Neural progenitor cell (in vitro differentiated cells): Measurements from ENCODE around the gene CDC14A. TPM values are rescaled to one million over a fixed set of nuclear protein-coding genes. Genes with fewer than 3 reads are reported as not detected.
"Not testable (repeated sequence)": the region's sequence is repeated elsewhere in the genome, so short reads cannot be mapped to it uniquely, and the experiment has no call there.

Experiments used
- DNase-seq: peaks from one replicate; pipeline ENCODE4 v3.0.0-alpha.2; 2016; ENCODE audit warnings: low spot score
- H2AFZ ChIP-seq: fragments of 200-600 bp; sonication (generic); replicated peaks from 2 replicates; pipeline ENCODE4 v1.6.1; 2016; ENCODE audit warnings: antibody characterized with exemption
- H3F3A ChIP-seq: fragments of 200-600 bp; sonication (generic); 2 replicates; pipeline ENCODE4 v1.6.1; 2016; ENCODE audit warnings: antibody characterized with exemption, low read depth
- H3K27ac ChIP-seq: fragments of 200-600 bp; sonication (generic); 2 replicates; pipeline ENCODE4 v1.5.1; 2016; ENCODE audit warnings: mild to moderate bottlenecking
- H3K27me3 ChIP-seq: fragments of 200-600 bp; sonication (generic); 2 replicates; pipeline ENCODE4 v1.6.1; 2016; ENCODE audit warnings: mild to moderate bottlenecking, moderate library complexity
- H3K36me3 ChIP-seq: fragments of 200-600 bp; sonication (generic); 2 replicates; pipeline ENCODE4 v1.5.1; 2016
- H3K4me1 ChIP-seq: fragments of 200-600 bp; sonication (generic); 2 replicates; pipeline ENCODE4 v1.6.1; 2016; ENCODE audit warnings: mixed run types
- H3K4me2 ChIP-seq: fragments of 200-600 bp; sonication (generic); 2 replicates; pipeline ENCODE4 v1.6.1; 2016
- H3K4me3 ChIP-seq: fragments of 200-600 bp; sonication (generic); 2 replicates; pipeline ENCODE4 v1.5.1; 2016
- H3K79me2 ChIP-seq: fragments of 200-600 bp; sonication (generic); 2 replicates; pipeline ENCODE4 v1.6.1; 2016; ENCODE audit warnings: low read depth
- H3K9ac ChIP-seq: fragments of 200-600 bp; sonication (generic); 2 replicates; pipeline ENCODE4 v1.6.1; 2016
- H3K9me3 ChIP-seq: fragments of 200-600 bp; sonication (generic); 2 replicates; pipeline ENCODE4 v1.5.1; 2016; ENCODE audit warnings: low read depth
- H4K20me1 ChIP-seq: fragments of 200-600 bp; sonication (generic); 2 replicates; pipeline ENCODE4 v1.6.1; 2016; ENCODE audit warnings: low read depth
- H3K27ac Mint-ChIP-seq: 3 replicates; pipeline ENCODE4 v1.8.0; 2021; ENCODE audit warnings: mixed read lengths
- H3K27me3 Mint-ChIP-seq: 2 replicates; pipeline ENCODE4 v1.8.0; 2022; ENCODE audit warnings: low read depth, mild to moderate bottlenecking, inconsistent platforms, moderate library complexity, mixed read lengths; ENCODE audit not compliant: insufficient read depth
- H3K36me3 Mint-ChIP-seq: 3 replicates; pipeline ENCODE4 v1.8.0; 2021; ENCODE audit warnings: mixed read lengths
- H3K4me1 Mint-ChIP-seq: 3 replicates; pipeline ENCODE4 v1.8.0; 2021; ENCODE audit warnings: mixed read lengths
- H3K4me3 Mint-ChIP-seq: 3 replicates; pipeline ENCODE4 v1.8.0; 2021; ENCODE audit warnings: mild to moderate bottlenecking, moderate library complexity, mixed read lengths
- H3K9me3 Mint-ChIP-seq: 3 replicates; pipeline ENCODE4 v1.8.0; 2020; ENCODE audit warnings: mixed read lengths
- CTCF ChIP-seq: fragments of 200-600 bp; sonication (generic); IDR thresholded peaks from 2 replicates; pipeline ENCODE4 v1.5.1; 2017; ENCODE audit warnings: antibody characterized with exemption, mild to moderate bottlenecking
- EZH2 ChIP-seq: fragments of 200-600 bp; sonication (generic); IDR thresholded peaks from 2 replicates; pipeline ENCODE4 v1.6.1; 2017; ENCODE audit warnings: antibody characterized with exemption, mild to moderate bottlenecking, moderate library complexity
- EZH2phosphoT487 ChIP-seq: fragments of 200-600 bp; sonication (generic); IDR thresholded peaks from 2 replicates; pipeline ENCODE4 v1.6.1; 2017; ENCODE audit warnings: antibody characterized with exemption
- total RNA-seq: library from RNA; depleted of rRNA; stranded (reverse); fragments of >200 nt; gene quantifications from 2 replicates; pipeline ENCODE4 v1.2.3, GENCODE V29; 2015; ENCODE audit warnings: low replicate concordance

Gene CDC14A
- total RNA-seq, 1 donor from 2014 or later = 37.0 TPM

- peaks cover 16% of the 10 kb centered on the region for H3K9me3 Mint-ChIP-seq
- H3K27ac ChIP-seq = no peak overlapping the region
- no peaks in the 10 kb centered on the region for H3K27me3 ChIP-seq
- H3K27ac Mint-ChIP-seq = no peak overlapping the region
- H3K9ac ChIP-seq = no peak overlapping the region
- no peak overlapping the region for H3K4me3 ChIP-seq
- TF ChIP-seq EZH2 = no peak
- TF ChIP-seq CTCF = no peak
- no peak for TF ChIP-seq EZH2phosphoT487
- peaks cover 99% of the 10 kb centered on the region for H3K79me2 ChIP-seq
- no peak overlapping the region for H3K4me3 Mint-ChIP-seq
- no peak overlapping the region for H2AFZ ChIP-seq
- no peak for DNase-seq
- no peaks in the 10 kb centered on the region for H3K36me3 ChIP-seq
- peaks cover 46% of the 10 kb centered on the region for H3K36me3 Mint-ChIP-seq
- no peaks in the 10 kb centered on the region for H3K9me3 ChIP-seq
- H4K20me1 ChIP-seq = peaks cover 19% of the 10 kb centered on the region
- H3K4me1 ChIP-seq = peaks cover 30% of the 10 kb centered on the region
- no peak overlapping the region for H3K4me2 ChIP-seq
- H3F3A ChIP-seq = peaks cover 23% of the 10 kb centered on the region
- H3K27me3 Mint-ChIP-seq = no peaks in the 10 kb centered on the region
- H3K4me1 Mint-ChIP-seq = peaks cover 22% of the 10 kb centered on the region
These were observed 13.9 kb downstream of the CDC14A start for GRCh38 chr1:100366209-100366525.

GRCh38 chr1:100369339-100369738 is 17.0 kb downstream of the CDC14A start:
- not testable (repeated sequence) for H3F3A ChIP-seq, H3K4me3 Mint-ChIP-seq, H3K9ac ChIP-seq, H3K27ac Mint-ChIP-seq, H3K27me3 Mint-ChIP-seq, H2AFZ ChIP-seq, H3K27ac ChIP-seq, H4K20me1 ChIP-seq, DNase-seq, H3K4me1 ChIP-seq, H3K36me3 ChIP-seq, H3K4me2 ChIP-seq, H3K9me3 ChIP-seq, H3K4me1 Mint-ChIP-seq, H3K27me3 ChIP-seq, H3K4me3 ChIP-seq
- H3K9me3 Mint-ChIP-seq = peaks cover 21% of the 10 kb centered on the region
- H3K79me2 ChIP-seq = peaks cover 99% of the 10 kb centered on the region
- H3K36me3 Mint-ChIP-seq = peaks cover 56% of the 10 kb centered on the region

DNA sequence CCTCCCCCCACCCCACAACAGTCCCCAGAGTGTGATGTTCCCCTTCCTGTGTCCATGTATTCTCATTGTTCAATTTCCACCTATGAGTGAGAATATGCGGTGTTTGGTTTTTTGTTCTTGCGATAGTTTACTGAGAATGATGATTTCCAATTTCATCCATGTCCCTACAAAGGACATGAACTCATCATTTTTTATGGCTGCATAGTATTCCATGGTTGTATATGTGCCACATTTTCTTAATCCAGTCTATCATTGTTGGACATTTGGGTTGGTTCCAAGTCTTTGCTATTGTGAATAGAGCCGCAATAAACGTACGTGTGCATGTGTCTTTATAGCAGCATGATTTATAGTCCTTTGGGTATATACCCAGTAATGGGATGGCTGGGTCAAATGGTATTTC is 21.6 kb downstream of the CDC14A start:
- H3F3A ChIP-seq, H2AFZ ChIP-seq, H3K27ac ChIP-seq, H3K27ac Mint-ChIP-seq, DNase-seq, H3K4me1 Mint-ChIP-seq, H3K27me3 Mint-ChIP-seq, H3K9me3 ChIP-seq, H3K27me3 ChIP-seq, H3K9ac ChIP-seq, H3K4me2 ChIP-seq, H3K4me3 ChIP-seq, H3K4me3 Mint-ChIP-seq, H3K4me1 ChIP-seq, H3K36me3 ChIP-seq: not testable (repeated sequence)
- H3K9me3 Mint-ChIP-seq = peaks cover 23% of the 10 kb centered on the region
- H3K36me3 Mint-ChIP-seq = peaks cover 35% of the 10 kb centered on the region
- H4K20me1 ChIP-seq = peaks cover 17% of the 10 kb centered on the region
- H3K79me2 ChIP-seq = peaks cover 95% of the 10 kb centered on the region

DNA sequence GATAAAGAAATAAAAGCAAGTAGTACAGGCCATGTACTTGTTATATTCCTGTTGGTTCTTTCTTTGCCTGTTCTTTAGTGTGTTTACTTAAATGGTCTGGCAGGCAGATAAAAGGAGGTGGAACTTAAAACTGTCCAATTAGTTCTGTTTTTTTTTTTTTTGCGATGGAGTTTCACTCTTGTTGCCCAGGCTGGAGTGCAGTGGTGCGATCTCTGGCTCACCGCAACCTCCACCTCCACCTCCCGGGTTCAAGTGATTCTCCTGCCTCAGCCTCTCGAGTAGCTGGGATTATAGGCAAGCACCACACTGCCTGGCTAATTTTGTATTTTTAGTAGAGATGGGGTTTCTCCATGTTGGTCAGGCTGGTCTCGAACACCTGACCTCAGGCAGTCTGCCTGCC is 24.6 kb downstream of the CDC14A start:
- H3K9me3 ChIP-seq, H3K4me1 Mint-ChIP-seq, H3K4me3 Mint-ChIP-seq, H3K4me1 ChIP-seq, H3K9me3 Mint-ChIP-seq, H3K9ac ChIP-seq, H3K4me3 ChIP-seq, H3K27ac ChIP-seq, H3F3A ChIP-seq, H3K27me3 ChIP-seq, H3K27ac Mint-ChIP-seq, H3K27me3 Mint-ChIP-seq, H2AFZ ChIP-seq, H3K36me3 ChIP-seq, H3K4me2 ChIP-seq, DNase-seq: not testable (repeated sequence)
- peaks cover 22% of the 10 kb centered on the region for H3K36me3 Mint-ChIP-seq
- peaks cover 43% of the 10 kb centered on the region for H4K20me1 ChIP-seq
- H3K79me2 ChIP-seq = peaks cover 73% of the 10 kb centered on the region

DNA sequence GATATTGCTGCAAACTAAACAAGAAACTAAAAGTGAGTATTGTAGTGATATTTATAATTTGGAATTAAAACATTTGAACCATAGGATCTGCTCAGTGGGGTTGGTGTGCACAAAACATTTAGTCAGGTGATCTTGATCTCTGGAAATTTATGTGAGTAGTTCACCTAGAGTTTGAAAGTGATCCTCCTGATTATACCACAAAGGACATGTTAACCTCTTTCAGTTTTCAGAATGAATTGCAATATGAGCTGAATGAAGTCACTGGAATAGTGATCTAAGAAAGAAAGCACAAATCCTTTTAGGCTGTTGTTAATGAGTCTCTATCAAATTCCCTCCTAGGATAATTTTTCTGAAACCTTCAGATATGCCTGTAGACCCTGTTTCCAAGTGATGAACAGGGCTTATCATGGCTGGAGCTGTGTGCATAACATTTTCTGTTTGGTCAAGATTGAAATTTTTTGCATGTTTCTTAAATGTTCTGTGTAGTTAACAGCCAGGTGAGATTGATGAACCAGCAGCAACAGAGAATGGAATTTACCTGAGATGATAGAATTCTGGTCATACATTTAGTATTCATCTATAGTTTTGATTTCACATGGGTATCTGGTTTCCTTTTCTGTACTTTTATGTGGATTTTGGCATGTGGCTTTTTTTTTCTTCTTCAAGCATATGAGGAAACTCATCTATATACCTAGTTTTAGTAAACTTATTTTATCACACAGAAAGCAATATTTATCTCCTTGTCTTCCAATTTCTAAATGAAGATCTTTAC is 25.5 kb downstream of the CDC14A start:
- no peak overlapping the region for H2AFZ ChIP-seq
- H3K27ac ChIP-seq = no peak overlapping the region
- Mint-ChIP-seq H3K9me3 (peaks cover 6% of the 10 kb centered on the region), H3K27ac (no peak overlapping the region), H3K27me3 (no peaks in the 10 kb centered on the region), H3K36me3 (peaks cover 19% of the 10 kb centered on the region), H3K4me1 (no peaks in the 10 kb centered on the region), H3K4me3 (no peak overlapping the region)
- no peaks in the 10 kb centered on the region for H3K9me3 ChIP-seq
- no peak overlapping the region for H3K9ac ChIP-seq
- no peak overlapping the region for H3K4me2 ChIP-seq
- H3K4me3 ChIP-seq = no peak overlapping the region
- H3K36me3 ChIP-seq = peaks cover 8% of the 10 kb centered on the region
- H3K4me1 ChIP-seq = peaks cover 6% of the 10 kb centered on the region
- no peak for DNase-seq
- no peaks in the 10 kb centered on the region for H3F3A ChIP-seq
- H3K27me3 ChIP-seq = no peaks in the 10 kb centered on the region
- H4K20me1 ChIP-seq = peaks cover 45% of the 10 kb centered on the region
- peaks cover 64% of the 10 kb centered on the region for H3K79me2 ChIP-seq
- TF ChIP-seq CTCF = no peak
- no peak for TF ChIP-seq EZH2
- no peak for TF ChIP-seq EZH2phosphoT487
